HepG2 (cell line): ENCODE data around the gene HES7. TPM values are rescaled to one million over a fixed set of nuclear protein-coding genes. Genes with fewer than 3 reads are reported as not detected.

Experiments
- CC2D1A ChIP-seq: sonication (generic); formaldehyde crosslinking; IDR thresholded peaks from 2 replicates; pipeline ENCODE4 v1.8.1; 2023; ENCODE audit warnings: mild to moderate bottlenecking, missing genetic modification reagents
- DR1 ChIP-seq: sonication (generic); formaldehyde crosslinking; IDR thresholded peaks from 2 replicates; pipeline ENCODE4 v1.8.0; 2021; ENCODE audit warnings: mild to moderate bottlenecking, missing genetic modification reagents, inconsistent platforms
- EEA1 ChIP-seq: sonication (generic); formaldehyde crosslinking; IDR thresholded peaks from 2 replicates; pipeline ENCODE4 v1.5.1; 2020; ENCODE audit warnings: mild to moderate bottlenecking, missing genetic modification reagents, borderline replicate concordance
- ERF ChIP-seq: IDR thresholded peaks from 2 replicates; pipeline ENCODE4 v1.6.1; 2018; ENCODE audit warnings: missing biosample characterization, missing genetic modification reagents
- FIP1L1 ChIP-seq: fragments of 200-400 bp; formaldehyde crosslinking; IDR thresholded peaks from 2 replicates; pipeline ENCODE4 v1.6.1; 2018; ENCODE audit warnings: low read depth, mild to moderate bottlenecking, low read length, moderate library complexity, borderline replicate concordance; ENCODE audit not compliant: insufficient read depth
- KDM3A ChIP-seq: IDR thresholded peaks from 2 replicates; pipeline ENCODE4 v1.6.1; 2018; ENCODE audit warnings: low read depth, missing compliant biosample characterization
- KDM5B ChIP-seq: sonication (generic); formaldehyde crosslinking; IDR thresholded peaks from 2 replicates; pipeline ENCODE4 v1.4.0; 2020; ENCODE audit warnings: missing genetic modification reagents, mild to moderate bottlenecking, borderline replicate concordance
- NR2C2 ChIP-seq: sonication (generic); formaldehyde crosslinking; IDR thresholded peaks from 2 replicates; pipeline ENCODE4 v1.4.0; 2020; ENCODE audit warnings: missing genetic modification reagents, mild to moderate bottlenecking, moderate library complexity, borderline replicate concordance
- SIN3A ChIP-seq: IDR thresholded peaks from 2 replicates; pipeline ENCODE4 v1.6.1; 2011; ENCODE audit warnings: low read depth, mild to moderate bottlenecking, control low read depth, low read length, borderline replicate concordance
- SMAD1 ChIP-seq: sonication (generic); formaldehyde crosslinking; IDR thresholded peaks from 2 replicates; pipeline ENCODE4 v1.4.0; 2020; ENCODE audit warnings: missing genetic modification reagents, low read depth, mild to moderate bottlenecking, borderline replicate concordance
- SMAD9 ChIP-seq: sonication (generic); formaldehyde crosslinking; IDR thresholded peaks from 2 replicates; pipeline ENCODE4 v1.5.1; 2020; ENCODE audit warnings: mild to moderate bottlenecking, missing genetic modification reagents
- STAG1 ChIP-seq: sonication (generic); formaldehyde crosslinking; IDR thresholded peaks from 2 replicates; pipeline ENCODE4 v1.4.0; 2020; ENCODE audit warnings: missing genetic modification reagents
- ZNF619 ChIP-seq: sonication (generic); formaldehyde crosslinking; IDR thresholded peaks from 2 replicates; pipeline ENCODE4 v1.4.0; 2020; ENCODE audit warnings: mild to moderate bottlenecking, missing genetic modification reagents
- ZNF629 ChIP-seq: sonication (generic); formaldehyde crosslinking; conservative IDR thresholded peaks from 2 replicates; pipeline ENCODE4 v1.5.0; 2020; ENCODE audit warnings: missing genetic modification reagents
- ZNF775 ChIP-seq: sonication (generic); formaldehyde crosslinking; IDR thresholded peaks from 2 replicates; pipeline ENCODE4 v1.4.0; 2020; ENCODE audit warnings: missing genetic modification reagents, mild to moderate bottlenecking, moderate library complexity, borderline replicate concordance
- polyA plus RNA-seq, 8 experiments: library from polyadenylated mRNA; depleted of rRNA in 3 of 8; stranded (reverse) in 7 of 8; unstranded in 1 of 8; fragments of >200 nt; fragmentation: Illumina TruSeq in 4 of 8; extraction: Trizol in 4 of 8; gene quantifications; 2 replicates each; pipeline versions ENCODE4 v1.2.1 to v1.2.3, GENCODE V29; 2011 to 2016; ENCODE audit warnings: low read depth in 4 of 8, missing spikeins in 1 of 8, mixed read lengths in 1 of 8; ENCODE audit not compliant: insufficient read depth in 1 of 8
- total RNA-seq, 5 experiments: library from RNA; depleted of rRNA; stranded (reverse); fragments of >200 nt; fragmentation: Illumina TruSeq; extraction: Trizol; gene quantifications; 2 replicates each; pipeline ENCODE4 v1.2.3, GENCODE V29; 2016; ENCODE audit warnings: low read depth in 1 of 5
- TF ChIP-seq, protein P1 (sequence below): sonication (generic); formaldehyde crosslinking; IDR thresholded peaks from 2 replicates; pipeline ENCODE4 v1.4.0; 2020; ENCODE audit warnings: missing genetic modification reagents
- TF ChIP-seq, protein P2 (sequence below): sonication (generic); formaldehyde crosslinking; IDR thresholded peaks from 2 replicates; pipeline ENCODE4 v1.8.1; 2022; ENCODE audit warnings: mild to moderate bottlenecking, missing genetic modification reagents
- TF ChIP-seq, protein P3 (sequence below): sonication (generic); formaldehyde crosslinking; IDR thresholded peaks from 2 replicates; pipeline ENCODE4 v1.8.0; 2022; ENCODE audit warnings: mild to moderate bottlenecking, missing genetic modification reagents, moderate library complexity
- TF ChIP-seq, protein P4 (sequence below): sonication (generic); formaldehyde crosslinking; IDR thresholded peaks from 2 replicates; pipeline ENCODE4 v1.9.0; 2021; ENCODE audit warnings: mild to moderate bottlenecking, missing genetic modification reagents

HES7 gene
- total and polyA plus RNA-seq, 2 of the 13 experiments (the other 11 are each of a cell fraction or from before 2014, with no cell fraction given): not detected

DNA sequence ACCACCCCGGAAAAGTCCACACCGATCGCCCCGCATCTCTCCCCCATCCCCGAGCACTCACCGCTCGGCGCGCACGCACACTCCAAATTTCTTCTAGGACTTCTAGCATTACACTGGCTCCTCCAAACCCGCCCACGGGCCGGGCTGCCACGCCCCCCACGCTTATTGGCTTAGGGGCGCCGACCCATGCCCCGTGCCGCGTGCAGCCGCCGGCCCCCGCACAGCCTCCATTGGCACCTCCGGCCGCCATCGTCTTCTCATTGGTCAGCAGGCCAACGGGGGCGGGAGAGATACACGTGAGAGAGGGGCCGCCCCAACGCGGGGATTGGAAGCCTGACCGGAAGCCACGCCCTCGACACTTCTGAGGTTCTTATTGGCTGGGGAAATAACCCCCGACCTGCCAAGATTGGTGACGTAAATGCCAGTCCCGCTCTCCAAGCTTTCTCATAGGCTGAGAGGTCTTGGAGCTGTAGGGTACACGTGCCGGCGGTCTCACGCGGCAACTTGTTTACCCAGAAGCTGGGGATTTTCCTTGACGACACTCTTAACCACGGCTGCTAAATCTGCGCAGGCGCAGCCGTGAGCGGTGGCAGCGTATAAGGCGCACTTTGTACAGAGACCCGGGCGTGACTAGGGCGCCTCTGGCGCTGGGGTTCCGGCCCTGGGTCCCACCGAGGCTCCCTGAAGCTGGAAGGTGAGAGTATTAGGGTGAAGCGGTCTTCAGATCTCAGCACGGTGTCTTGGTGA is 32.5 kb upstream of the HES7 start (continued):
- TF ChIP-seq, protein P1, sequence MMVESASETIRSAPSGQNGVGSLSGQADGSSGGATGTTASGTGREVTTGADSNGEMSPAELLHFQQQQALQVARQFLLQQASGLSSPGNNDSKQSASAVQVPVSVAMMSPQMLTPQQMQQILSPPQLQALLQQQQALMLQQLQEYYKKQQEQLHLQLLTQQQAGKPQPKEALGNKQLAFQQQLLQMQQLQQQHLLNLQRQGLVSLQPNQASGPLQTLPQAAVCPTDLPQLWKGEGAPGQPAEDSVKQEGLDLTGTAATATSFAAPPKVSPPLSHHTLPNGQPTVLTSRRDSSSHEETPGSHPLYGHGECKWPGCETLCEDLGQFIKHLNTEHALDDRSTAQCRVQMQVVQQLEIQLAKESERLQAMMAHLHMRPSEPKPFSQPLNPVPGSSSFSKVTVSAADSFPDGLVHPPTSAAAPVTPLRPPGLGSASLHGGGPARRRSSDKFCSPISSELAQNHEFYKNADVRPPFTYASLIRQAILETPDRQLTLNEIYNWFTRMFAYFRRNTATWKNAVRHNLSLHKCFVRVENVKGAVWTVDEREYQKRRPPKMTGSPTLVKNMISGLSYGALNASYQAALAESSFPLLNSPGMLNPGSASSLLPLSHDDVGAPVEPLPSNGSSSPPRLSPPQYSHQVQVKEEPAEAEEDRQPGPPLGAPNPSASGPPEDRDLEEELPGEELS (CRISPR knock-in tag): no peak; the same call in 1 of the 2 replicates
- TF ChIP-seq CC2D1A (CRISPR knock-in tag) (no peak), EEA1 (no peak), ERF (CRISPR knock-in tag) (0 out of 2 replicates have a peak, but pooled peaks have one; percentile 11), KDM3A (no peak), STAG1 (CRISPR knock-in tag) (0 out of 2 replicates have a peak, but pooled peaks have one; percentile 18), DR1 (CRISPR knock-in tag) (no peak), SIN3A (peak; percentile 68; the same call in 1 of the 2 replicates), KDM5B (CRISPR knock-in tag) (no peak), FIP1L1 (no peak), ZNF775 (CRISPR knock-in tag) (no peak), NR2C2 (CRISPR knock-in tag) (peak; percentile 82), SMAD9 (no peak), ZNF629 (CRISPR knock-in tag) (no peak), SMAD1 (CRISPR knock-in tag) (no peak), ZNF619 (no peak)
- TF ChIP-seq, protein P2, sequence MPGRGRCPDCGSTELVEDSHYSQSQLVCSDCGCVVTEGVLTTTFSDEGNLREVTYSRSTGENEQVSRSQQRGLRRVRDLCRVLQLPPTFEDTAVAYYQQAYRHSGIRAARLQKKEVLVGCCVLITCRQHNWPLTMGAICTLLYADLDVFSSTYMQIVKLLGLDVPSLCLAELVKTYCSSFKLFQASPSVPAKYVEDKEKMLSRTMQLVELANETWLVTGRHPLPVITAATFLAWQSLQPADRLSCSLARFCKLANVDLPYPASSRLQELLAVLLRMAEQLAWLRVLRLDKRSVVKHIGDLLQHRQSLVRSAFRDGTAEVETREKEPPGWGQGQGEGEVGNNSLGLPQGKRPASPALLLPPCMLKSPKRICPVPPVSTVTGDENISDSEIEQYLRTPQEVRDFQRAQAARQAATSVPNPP (CRISPR knock-in tag): no peak
- TF ChIP-seq, protein P3, sequence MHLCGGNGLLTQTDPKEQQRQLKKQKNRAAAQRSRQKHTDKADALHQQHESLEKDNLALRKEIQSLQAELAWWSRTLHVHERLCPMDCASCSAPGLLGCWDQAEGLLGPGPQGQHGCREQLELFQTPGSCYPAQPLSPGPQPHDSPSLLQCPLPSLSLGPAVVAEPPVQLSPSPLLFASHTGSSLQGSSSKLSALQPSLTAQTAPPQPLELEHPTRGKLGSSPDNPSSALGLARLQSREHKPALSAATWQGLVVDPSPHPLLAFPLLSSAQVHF (CRISPR knock-in tag): no peak
- TF ChIP-seq, protein P4, sequence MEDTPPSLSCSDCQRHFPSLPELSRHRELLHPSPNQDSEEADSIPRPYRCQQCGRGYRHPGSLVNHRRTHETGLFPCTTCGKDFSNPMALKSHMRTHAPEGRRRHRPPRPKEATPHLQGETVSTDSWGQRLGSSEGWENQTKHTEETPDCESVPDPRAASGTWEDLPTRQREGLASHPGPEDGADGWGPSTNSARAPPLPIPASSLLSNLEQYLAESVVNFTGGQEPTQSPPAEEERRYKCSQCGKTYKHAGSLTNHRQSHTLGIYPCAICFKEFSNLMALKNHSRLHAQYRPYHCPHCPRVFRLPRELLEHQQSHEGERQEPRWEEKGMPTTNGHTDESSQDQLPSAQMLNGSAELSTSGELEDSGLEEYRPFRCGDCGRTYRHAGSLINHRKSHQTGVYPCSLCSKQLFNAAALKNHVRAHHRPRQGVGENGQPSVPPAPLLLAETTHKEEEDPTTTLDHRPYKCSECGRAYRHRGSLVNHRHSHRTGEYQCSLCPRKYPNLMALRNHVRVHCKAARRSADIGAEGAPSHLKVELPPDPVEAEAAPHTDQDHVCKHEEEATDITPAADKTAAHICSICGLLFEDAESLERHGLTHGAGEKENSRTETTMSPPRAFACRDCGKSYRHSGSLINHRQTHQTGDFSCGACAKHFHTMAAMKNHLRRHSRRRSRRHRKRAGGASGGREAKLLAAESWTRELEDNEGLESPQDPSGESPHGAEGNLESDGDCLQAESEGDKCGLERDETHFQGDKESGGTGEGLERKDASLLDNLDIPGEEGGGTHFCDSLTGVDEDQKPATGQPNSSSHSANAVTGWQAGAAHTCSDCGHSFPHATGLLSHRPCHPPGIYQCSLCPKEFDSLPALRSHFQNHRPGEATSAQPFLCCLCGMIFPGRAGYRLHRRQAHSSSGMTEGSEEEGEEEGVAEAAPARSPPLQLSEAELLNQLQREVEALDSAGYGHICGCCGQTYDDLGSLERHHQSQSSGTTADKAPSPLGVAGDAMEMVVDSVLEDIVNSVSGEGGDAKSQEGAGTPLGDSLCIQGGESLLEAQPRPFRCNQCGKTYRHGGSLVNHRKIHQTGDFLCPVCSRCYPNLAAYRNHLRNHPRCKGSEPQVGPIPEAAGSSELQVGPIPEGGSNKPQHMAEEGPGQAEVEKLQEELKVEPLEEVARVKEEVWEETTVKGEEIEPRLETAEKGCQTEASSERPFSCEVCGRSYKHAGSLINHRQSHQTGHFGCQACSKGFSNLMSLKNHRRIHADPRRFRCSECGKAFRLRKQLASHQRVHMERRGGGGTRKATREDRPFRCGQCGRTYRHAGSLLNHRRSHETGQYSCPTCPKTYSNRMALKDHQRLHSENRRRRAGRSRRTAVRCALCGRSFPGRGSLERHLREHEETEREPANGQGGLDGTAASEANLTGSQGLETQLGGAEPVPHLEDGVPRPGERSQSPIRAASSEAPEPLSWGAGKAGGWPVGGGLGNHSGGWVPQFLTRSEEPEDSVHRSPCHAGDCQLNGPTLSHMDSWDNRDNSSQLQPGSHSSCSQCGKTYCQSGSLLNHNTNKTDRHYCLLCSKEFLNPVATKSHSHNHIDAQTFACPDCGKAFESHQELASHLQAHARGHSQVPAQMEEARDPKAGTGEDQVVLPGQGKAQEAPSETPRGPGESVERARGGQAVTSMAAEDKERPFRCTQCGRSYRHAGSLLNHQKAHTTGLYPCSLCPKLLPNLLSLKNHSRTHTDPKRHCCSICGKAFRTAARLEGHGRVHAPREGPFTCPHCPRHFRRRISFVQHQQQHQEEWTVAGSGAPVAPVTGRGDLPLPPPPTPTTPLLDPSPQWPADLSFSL (CRISPR knock-in tag): no peak
